ENCODE results near the gene TAF4B.
"Not testable (repeated sequence)": the region's sequence is repeated elsewhere in the genome, so short reads cannot be mapped to it uniquely, and the experiment has no call there.

Gene TAF4B

DNA sequence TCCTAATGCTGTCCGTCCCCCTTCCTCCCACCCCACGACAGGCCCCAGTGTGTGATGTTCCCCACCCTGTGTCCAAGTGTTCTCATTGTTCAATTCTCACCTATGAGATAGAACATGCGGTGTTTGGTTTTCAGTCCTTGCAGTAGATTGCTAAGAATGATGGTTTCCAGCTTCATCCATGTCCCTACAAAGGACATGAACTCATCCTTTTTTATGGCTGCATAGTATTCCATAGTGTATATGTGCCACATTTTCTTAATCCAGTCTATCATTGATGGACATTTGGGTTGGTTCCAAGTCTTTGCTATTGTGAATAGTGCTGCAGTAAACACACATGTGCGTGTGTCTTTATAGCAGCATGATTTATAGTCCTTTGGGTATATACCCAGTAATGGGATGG, 12.5 kb downstream of the TAF4B start:
- not testable (repeated sequence) for H3K27ac ChIP-seq (ENCODE audit: low read depth, low read length, severe bottlenecking); H3K36me3 ChIP-seq (ENCODE audit: control insufficient read depth, insufficient read depth, low read length); H3K9me3 ChIP-seq (ENCODE audit: control insufficient read depth, low read length); H3K4me1 ChIP-seq (ENCODE audit: control insufficient read depth, insufficient read depth, low read length, poor library complexity, severe bottlenecking); H3K4me3 ChIP-seq (ENCODE audit: extremely low read depth, insufficient read depth, low read length, poor library complexity, severe bottlenecking)
- WGBS, 2 experiments (ENCODE audit: insufficient coverage in 2 of 2): 100% methylated on average over 2 of the region's 4 CpGs; no CpG with 5 or more reads in 1 of the 2 experiments

DNA sequence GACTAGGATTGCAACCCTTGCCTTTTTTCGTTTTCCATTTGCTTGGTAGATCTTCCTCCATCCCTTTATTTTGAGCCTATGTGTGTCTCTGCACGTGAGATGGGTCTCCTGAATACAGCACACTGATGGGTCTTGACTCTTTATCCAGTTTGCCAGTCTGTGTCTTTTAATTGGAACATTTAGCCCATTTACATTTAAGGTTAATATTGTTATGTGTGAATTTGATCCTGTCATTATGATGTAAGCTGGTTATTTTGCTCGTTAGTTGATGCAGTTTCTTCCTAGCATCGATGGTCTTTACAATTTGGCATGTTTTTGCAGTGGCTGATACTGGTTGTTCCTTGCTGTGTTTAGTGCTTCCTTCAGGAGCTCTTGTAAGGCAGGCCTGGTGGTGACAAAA, 16.1 kb downstream of the TAF4B start:
- not testable (repeated sequence) for H3K36me3 ChIP-seq (ENCODE audit: control insufficient read depth, insufficient read depth, low read length); H3K9me3 ChIP-seq (ENCODE audit: control insufficient read depth, low read length); H3K4me3 ChIP-seq (ENCODE audit: extremely low read depth, insufficient read depth, low read length, poor library complexity, severe bottlenecking); H3K27ac ChIP-seq (ENCODE audit: low read depth, low read length, severe bottlenecking); H3K4me1 ChIP-seq (ENCODE audit: control insufficient read depth, insufficient read depth, low read length, poor library complexity, severe bottlenecking)
- 100% methylated on average over 2 of the region's 4 CpGs; no CpG with 5 or more reads in 1 of the 2 experiments for WGBS, 2 experiments (ENCODE audit: insufficient coverage in 2 of 2)

DNA sequence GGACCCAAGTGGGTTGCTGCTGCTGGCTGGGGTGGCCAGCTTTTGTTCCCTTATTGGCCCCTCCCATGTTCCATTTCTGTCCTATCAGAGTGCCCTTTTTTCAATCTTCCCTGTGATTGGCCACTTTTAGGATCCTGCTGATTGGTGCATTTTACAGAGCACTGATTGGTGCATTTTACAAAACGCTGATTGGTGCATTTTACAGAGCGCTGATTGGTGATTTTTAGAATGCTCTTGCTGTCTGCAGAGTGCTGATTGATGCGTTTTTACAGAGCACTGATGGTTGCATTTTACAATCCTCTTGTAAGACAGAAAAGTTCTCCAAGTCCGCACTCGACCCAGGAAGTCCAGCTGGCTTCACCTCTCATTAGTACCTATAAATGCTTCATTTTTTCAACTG, 19.2 kb downstream of the TAF4B start:
- H3K36me3 ChIP-seq (ENCODE audit: control insufficient read depth, insufficient read depth, low read length); H3K4me3 ChIP-seq (ENCODE audit: extremely low read depth, insufficient read depth, low read length, poor library complexity, severe bottlenecking); H3K9me3 ChIP-seq (ENCODE audit: control insufficient read depth, low read length); H3K4me1 ChIP-seq (ENCODE audit: control insufficient read depth, insufficient read depth, low read length, poor library complexity, severe bottlenecking); H3K27ac ChIP-seq (ENCODE audit: low read depth, low read length, severe bottlenecking): not testable (repeated sequence)
- 87 to 90% methylated on average over 5 of the region's 5 CpGs for WGBS, 2 experiments (ENCODE audit: insufficient coverage in 2 of 2)

DNA sequence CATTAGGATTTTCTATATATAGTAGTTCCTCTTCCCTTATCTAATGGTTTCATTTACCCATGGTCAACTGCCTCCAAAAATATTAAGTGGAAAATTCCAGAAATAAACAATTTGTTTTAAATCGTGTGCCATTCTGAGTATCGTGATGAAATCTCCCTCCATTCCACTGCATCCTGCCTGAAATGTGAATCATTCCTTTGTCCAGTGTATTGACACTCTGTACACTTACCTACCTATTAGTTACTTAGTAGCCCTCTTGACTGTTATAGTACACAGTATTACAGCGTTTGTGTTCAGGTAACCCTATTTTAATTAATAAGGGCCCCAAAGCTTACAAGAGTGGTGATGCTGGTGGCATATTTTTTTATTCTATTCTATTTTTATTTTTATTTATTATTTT, 26.2 kb downstream of the TAF4B start:
- Histone ChIP-seq H3K27ac (ENCODE audit: low read depth, low read length, severe bottlenecking) (no peak overlapping the region), H3K36me3 (ENCODE audit: control insufficient read depth, insufficient read depth, low read length) (no peaks in the 10 kb centered on the region), H3K4me3 (ENCODE audit: extremely low read depth, insufficient read depth, low read length, poor library complexity, severe bottlenecking) (no peak overlapping the region), H3K9me3 (ENCODE audit: control insufficient read depth, low read length) (no peaks in the 10 kb centered on the region), H3K4me1 (ENCODE audit: control insufficient read depth, insufficient read depth, low read length, poor library complexity, severe bottlenecking) (no peaks in the 10 kb centered on the region)
- 94 to 100% methylated on average over 2 of the region's 3 CpGs for WGBS, 2 experiments (ENCODE audit: insufficient coverage in 2 of 2)

DNA sequence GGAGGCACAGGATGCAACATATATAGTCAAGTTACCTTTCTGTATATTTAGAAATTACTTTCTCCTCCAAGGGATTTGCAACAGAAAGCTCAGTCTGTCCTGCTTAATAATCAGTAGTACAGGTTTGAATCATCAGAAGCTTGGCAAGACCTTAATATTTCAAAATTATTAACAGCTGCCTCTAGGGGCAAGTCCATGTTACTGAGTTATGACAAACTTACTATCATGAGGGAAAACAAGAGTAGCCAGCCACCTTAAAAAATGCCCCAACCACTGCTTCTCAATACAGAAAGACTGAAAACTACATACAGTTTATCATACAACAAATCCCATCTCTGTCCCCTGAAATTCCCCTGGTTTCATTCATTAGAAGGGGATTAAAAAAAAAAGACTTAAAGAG, 28.6 kb downstream of the TAF4B start:
- not testable (repeated sequence) for H3K36me3 ChIP-seq (ENCODE audit: control insufficient read depth, insufficient read depth, low read length); H3K4me3 ChIP-seq (ENCODE audit: extremely low read depth, insufficient read depth, low read length, poor library complexity, severe bottlenecking); H3K27ac ChIP-seq (ENCODE audit: low read depth, low read length, severe bottlenecking); H3K9me3 ChIP-seq (ENCODE audit: control insufficient read depth, low read length); H3K4me1 ChIP-seq (ENCODE audit: control insufficient read depth, insufficient read depth, low read length, poor library complexity, severe bottlenecking)

DNA sequence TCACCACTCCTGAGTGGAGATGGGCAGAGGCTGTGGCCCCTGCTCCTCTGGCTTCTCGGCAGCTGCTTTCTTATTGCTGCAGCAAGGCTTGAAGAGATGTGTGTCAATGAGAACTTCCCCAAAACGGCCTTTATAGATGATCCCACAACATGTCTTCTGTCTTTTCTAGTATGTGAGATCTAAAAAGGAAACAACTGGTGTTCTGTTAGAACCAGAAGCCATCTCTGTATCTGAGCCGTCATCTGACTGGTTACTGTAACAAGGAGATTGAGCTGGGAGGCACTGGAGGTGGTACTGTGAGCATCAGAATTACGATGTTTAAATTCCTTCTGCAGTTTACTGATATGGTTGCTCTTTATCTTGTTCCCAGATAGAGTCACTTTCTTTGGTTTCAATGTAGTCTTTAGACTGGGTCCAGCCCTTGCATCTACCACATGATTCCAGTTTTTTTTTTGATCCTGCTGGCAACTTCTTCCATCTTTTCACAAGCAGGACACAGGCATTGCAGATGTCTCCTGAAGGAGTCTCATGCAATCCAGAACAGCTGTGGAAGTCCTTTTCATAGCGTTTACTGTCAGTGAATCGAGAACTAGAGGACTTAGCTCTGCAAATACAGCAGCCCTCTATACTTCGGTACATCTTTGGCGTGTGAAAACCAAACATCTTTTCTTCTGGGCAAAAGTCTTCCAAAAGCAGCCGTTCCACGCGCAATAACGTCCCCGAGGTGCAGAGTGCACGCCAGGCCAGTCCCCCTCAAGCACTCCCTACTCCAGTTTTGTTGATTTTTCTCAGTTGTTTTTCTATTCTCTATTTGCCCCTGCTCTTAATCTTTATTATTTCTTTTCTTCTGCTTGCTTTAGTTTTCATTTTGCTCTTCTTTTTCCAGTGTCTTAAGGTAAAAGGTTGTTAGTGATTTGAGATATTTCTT, 29.7 kb downstream of the TAF4B start:
- H3K27ac ChIP-seq (ENCODE audit: low read depth, low read length, severe bottlenecking): no peak overlapping the region
- H3K36me3 ChIP-seq (ENCODE audit: control insufficient read depth, insufficient read depth, low read length): no peaks in the 10 kb centered on the region
- H3K4me1 ChIP-seq (ENCODE audit: control insufficient read depth, insufficient read depth, low read length, poor library complexity, severe bottlenecking): no peaks in the 10 kb centered on the region
- no peak overlapping the region for H3K4me3 ChIP-seq (ENCODE audit: extremely low read depth, insufficient read depth, low read length, poor library complexity, severe bottlenecking)
- no peaks in the 10 kb centered on the region for H3K9me3 ChIP-seq (ENCODE audit: control insufficient read depth, low read length)
- WGBS, 2 experiments (ENCODE audit: insufficient coverage in 2 of 2): 87 to 93% methylated on average over 11 to 12 of the region's 14 CpGs

DNA sequence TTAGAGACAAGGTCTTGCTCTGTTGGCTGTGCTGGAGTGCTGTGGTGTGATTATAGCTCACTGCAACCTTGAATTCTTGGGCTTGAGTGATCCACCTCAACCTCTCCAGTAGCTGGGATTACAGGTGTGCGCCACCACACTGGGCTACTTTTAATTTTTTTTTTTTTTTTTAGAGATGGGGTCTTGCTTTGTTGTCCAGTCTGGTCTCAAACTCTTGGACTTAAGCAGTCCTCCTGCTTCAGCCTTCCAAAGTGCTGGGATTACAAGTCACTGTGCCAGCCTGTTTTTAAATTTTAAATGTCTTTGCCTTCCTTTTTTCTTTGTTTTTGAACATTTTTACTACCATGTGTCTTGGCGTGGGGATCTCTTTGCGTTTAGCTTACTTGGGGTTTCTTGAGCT, 32.5 kb downstream of the TAF4B start:
- WGBS, 2 experiments (ENCODE audit: insufficient coverage in 2 of 2): 100% methylated on average over 2 of the region's 3 CpGs; no CpG with 5 or more reads in 1 of the 2 experiments
- H3K4me3 ChIP-seq (ENCODE audit: extremely low read depth, insufficient read depth, low read length, poor library complexity, severe bottlenecking): no peak overlapping the region

DNA sequence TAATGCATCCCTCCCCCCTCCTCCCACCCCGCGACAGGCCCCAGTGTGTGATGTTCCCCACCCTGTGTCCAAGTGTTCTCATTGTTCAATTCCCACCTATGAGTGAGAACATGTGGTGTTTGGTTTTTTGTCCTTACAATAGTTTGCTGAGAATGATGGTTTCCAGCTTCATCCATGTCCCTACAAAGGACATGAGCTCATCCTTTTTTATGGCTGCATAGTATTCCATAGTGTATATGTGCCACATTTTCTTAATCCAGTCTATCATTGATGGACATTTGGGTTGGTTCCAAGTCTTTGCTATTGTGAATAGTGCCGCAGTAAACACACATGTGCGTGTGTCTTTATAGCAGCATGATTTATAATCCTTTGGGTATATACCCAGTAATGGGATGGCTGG, 33.2 kb downstream of the TAF4B start:
- not testable (repeated sequence) for H3K4me3 ChIP-seq (ENCODE audit: extremely low read depth, insufficient read depth, low read length, poor library complexity, severe bottlenecking); H3K27ac ChIP-seq (ENCODE audit: low read depth, low read length, severe bottlenecking); H3K4me1 ChIP-seq (ENCODE audit: control insufficient read depth, insufficient read depth, low read length, poor library complexity, severe bottlenecking); H3K9me3 ChIP-seq (ENCODE audit: control insufficient read depth, low read length); H3K36me3 ChIP-seq (ENCODE audit: control insufficient read depth, insufficient read depth, low read length)
- no CpG with 5 or more reads among the region's 4 CpGs for WGBS, 2 experiments (ENCODE audit: insufficient coverage in 2 of 2)

More for the DNA sequence above, 32.5 kb downstream of the TAF4B start:
- Histone ChIP-seq H3K4me1 (ENCODE audit: control insufficient read depth, insufficient read depth, low read length, poor library complexity, severe bottlenecking) (peaks cover 4% of the 10 kb centered on the region), H3K27ac (ENCODE audit: low read depth, low read length, severe bottlenecking) (no peak overlapping the region), H3K36me3 (ENCODE audit: control insufficient read depth, insufficient read depth, low read length) (no peaks in the 10 kb centered on the region), H3K9me3 (ENCODE audit: control insufficient read depth, low read length) (no peaks in the 10 kb centered on the region)

DNA sequence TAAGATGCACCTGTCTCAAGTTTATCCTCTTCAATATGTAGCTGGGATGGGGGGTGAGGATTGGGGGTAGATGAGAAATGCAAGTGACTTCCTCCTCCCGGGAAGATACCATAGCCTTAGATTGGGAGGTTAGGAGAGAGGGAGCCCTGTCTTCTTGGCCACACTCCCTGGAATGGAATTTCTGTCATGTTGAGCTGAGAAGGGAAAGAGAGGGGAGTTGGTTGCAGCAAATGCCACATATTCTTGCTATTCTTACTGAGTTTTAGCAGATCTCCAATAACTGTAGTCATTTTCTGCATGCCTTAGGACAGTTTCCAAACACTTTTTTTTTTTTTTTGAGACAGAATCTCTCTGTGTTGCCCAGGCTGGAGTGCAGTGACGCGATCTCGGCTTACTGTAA, 35.9 kb downstream of the TAF4B start:
- H3K4me1 ChIP-seq (ENCODE audit: control insufficient read depth, insufficient read depth, low read length, poor library complexity, severe bottlenecking): peaks cover 4% of the 10 kb centered on the region
- no peaks in the 10 kb centered on the region for H3K9me3 ChIP-seq (ENCODE audit: control insufficient read depth, low read length)
- H3K27ac ChIP-seq (ENCODE audit: low read depth, low read length, severe bottlenecking): no peak overlapping the region
- no peaks in the 10 kb centered on the region for H3K36me3 ChIP-seq (ENCODE audit: control insufficient read depth, insufficient read depth, low read length)
- no peak overlapping the region for H3K4me3 ChIP-seq (ENCODE audit: extremely low read depth, insufficient read depth, low read length, poor library complexity, severe bottlenecking)
- 91 to 94% methylated on average over 4 of the region's 4 CpGs for WGBS, 2 experiments (ENCODE audit: insufficient coverage in 2 of 2)

DNA sequence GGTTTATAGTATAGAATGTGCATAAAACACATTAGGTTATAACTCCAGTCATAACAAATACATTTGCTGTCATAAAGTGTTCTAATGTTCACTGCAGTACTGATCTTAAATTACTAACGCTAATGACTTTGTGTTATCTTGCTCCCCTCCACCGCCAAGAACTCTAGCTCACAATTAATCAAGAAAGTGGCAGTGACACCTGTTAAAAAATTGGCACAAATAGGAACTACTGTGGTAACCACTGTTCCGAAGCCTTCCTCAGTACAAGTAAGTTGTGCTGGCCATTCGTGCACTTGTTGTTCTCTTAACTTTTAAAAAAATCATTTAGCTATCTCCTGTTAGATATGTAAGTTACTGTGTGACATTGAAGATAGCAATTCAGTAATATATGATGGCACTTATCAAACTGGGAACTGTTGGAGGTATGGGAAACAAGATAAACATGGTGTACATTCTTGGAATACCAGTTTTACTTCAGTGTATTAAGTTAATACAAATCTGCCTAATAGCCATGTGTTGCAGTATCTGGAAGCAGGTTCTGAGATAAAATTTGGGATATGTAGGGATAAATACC, 41.2 kb downstream of the TAF4B start:
- Histone ChIP-seq H3K36me3 (ENCODE audit: control insufficient read depth, insufficient read depth, low read length) (no peaks in the 10 kb centered on the region), H3K4me1 (ENCODE audit: control insufficient read depth, insufficient read depth, low read length, poor library complexity, severe bottlenecking) (peaks cover under 1% of the 10 kb centered on the region), H3K27ac (ENCODE audit: low read depth, low read length, severe bottlenecking) (no peak overlapping the region), H3K4me3 (ENCODE audit: extremely low read depth, insufficient read depth, low read length, poor library complexity, severe bottlenecking) (no peak overlapping the region), H3K9me3 (ENCODE audit: control insufficient read depth, low read length) (no peaks in the 10 kb centered on the region)
- 89% methylated on average over 3 of the region's 4 CpGs; no CpG with 5 or more reads in 1 of the 2 experiments for WGBS, 2 experiments (ENCODE audit: insufficient coverage in 2 of 2)

DNA sequence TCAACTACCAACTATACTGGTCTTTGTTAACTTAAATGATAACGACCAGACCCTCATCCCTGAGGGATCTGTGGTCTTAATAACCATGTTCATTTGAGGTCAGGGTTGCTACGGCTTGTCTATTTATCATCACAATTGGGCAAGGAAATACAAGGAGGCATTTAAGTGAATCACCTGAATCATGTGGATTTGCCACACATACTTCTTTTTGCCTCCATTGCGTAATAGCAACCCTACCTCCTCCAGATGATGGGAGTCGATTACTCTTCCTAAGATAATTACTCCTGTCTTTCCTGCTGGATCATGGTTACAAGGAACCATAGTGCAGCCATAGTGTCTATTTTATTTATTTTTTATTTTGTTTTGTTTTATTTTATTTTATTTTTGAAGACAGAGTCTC, 42.2 kb downstream of the TAF4B start:
- H3K4me3 ChIP-seq (ENCODE audit: extremely low read depth, insufficient read depth, low read length, poor library complexity, severe bottlenecking): no peak overlapping the region
- H3K9me3 ChIP-seq (ENCODE audit: control insufficient read depth, low read length): no peaks in the 10 kb centered on the region
- WGBS, 2 experiments (ENCODE audit: insufficient coverage in 2 of 2): 100% methylated on average over 1 to 2 of the region's 4 CpGs

More for the DNA sequence above, 42.2 kb downstream of the TAF4B start:
- Histone ChIP-seq H3K36me3 (ENCODE audit: control insufficient read depth, insufficient read depth, low read length) (no peaks in the 10 kb centered on the region), H3K4me1 (ENCODE audit: control insufficient read depth, insufficient read depth, low read length, poor library complexity, severe bottlenecking) (no peaks in the 10 kb centered on the region), H3K27ac (ENCODE audit: low read depth, low read length, severe bottlenecking) (no peak overlapping the region)

All from mesodermal cell (in vitro differentiated cells).